ENCODE data around the gene STYX. TPM values are rescaled to one million over a fixed set of nuclear protein-coding genes. Genes with fewer than 3 reads are reported as not detected.

Gene STYX
- total RNA-seq, 4 donors from 2014 or later, result 19.3 to 26.1 (median 22.5) TPM

DNA sequence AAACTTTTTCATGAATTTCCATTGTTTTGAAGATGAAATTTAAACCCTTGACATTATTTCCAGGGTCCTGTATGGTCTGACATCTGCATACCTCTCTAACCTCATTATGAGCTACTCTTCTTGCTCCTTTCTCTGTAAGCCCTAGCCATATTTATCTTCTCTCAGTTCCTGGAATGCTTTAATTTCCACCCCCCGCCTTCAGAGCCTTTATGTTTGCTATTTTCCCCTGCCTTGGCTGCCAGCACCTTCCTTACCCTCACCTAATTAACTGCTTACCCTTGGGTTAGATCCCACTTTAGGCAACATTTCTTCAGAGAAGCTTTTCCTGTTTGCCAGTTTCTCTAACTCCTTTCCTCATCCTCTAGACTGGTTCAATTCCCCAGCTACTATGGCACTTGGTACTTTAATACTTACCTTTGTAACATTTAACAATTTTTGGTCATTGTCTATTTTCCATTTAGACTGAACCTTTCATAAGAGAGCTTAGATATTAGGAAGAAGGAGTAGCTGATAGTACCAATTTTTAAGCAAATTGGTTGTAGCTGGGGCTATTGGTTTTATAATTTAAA lies 6.0 kb downstream of the STYX start:
- Histone ChIP-seq H3K27ac (no peak overlapping the region), H3K36me3 (peaks cover 0 to 15% of the 10 kb centered on the region in 2 donors), H3K9me3 (no peaks in the 10 kb centered on the region), H3K27me3 (no peaks in the 10 kb centered on the region), H3K4me1 (peaks cover 0 to 32% (median 0%) of the 10 kb centered on the region in 3 donors), H3K4me3 (no peak overlapping the region)
- WGBS, 2 donors (ENCODE audit: low coverage in 1 of 2), result 33 to 57% methylated on average over 1 of the region's 1 CpG
- TF ChIP-seq, protein P1, sequence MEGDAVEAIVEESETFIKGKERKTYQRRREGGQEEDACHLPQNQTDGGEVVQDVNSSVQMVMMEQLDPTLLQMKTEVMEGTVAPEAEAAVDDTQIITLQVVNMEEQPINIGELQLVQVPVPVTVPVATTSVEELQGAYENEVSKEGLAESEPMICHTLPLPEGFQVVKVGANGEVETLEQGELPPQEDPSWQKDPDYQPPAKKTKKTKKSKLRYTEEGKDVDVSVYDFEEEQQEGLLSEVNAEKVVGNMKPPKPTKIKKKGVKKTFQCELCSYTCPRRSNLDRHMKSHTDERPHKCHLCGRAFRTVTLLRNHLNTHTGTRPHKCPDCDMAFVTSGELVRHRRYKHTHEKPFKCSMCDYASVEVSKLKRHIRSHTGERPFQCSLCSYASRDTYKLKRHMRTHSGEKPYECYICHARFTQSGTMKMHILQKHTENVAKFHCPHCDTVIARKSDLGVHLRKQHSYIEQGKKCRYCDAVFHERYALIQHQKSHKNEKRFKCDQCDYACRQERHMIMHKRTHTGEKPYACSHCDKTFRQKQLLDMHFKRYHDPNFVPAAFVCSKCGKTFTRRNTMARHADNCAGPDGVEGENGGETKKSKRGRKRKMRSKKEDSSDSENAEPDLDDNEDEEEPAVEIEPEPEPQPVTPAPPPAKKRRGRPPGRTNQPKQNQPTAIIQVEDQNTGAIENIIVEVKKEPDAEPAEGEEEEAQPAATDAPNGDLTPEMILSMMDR (IDR thresholded peaks at IDR 0.05), result no peak
- no peak for TF ChIP-seq POLR2A (IDR thresholded peaks at IDR 0.05)
- no peak for TF ChIP-seq EP300 (IDR thresholded peaks at IDR 0.05)
- no peak for TF ChIP-seq POLR2AphosphoS5 (IDR thresholded peaks at IDR 0.05)
- ATAC-seq, result no peak

DNA sequence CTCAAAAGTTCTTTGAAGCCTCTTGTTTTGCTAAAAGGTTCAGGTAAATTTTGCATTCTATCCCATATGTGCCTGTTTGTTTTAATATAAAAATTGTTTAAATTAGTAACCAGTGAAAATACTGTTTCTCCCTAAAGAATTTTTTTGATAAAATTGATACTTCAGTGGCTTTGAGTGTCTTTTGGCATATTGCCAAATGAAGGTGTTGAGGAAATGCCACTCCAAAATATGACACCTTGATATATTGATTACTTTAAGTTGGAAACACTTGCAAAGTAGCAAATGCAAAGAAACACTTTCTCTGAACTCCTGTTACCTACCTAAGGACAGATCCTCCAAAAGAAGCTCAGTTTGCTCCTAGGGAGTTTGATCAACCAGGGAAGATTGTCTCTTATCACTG lies 8.4 kb downstream of the STYX start:
- H3K27ac ChIP-seq, result no peak overlapping the region
- ATAC-seq, result no peak
- H3K9me3 ChIP-seq, result no peaks in the 10 kb centered on the region
- peaks cover 0 to 8% of the 10 kb centered on the region in 2 donors for H3K36me3 ChIP-seq
- no peaks in the 10 kb centered on the region for H3K27me3 ChIP-seq
- no peak for TF ChIP-seq EP300 (IDR thresholded peaks at IDR 0.05)
- peaks cover 0 to 25% (median 0%) of the 10 kb centered on the region in 3 donors for H3K4me1 ChIP-seq
- no peak overlapping the region for H3K4me3 ChIP-seq

DNA sequence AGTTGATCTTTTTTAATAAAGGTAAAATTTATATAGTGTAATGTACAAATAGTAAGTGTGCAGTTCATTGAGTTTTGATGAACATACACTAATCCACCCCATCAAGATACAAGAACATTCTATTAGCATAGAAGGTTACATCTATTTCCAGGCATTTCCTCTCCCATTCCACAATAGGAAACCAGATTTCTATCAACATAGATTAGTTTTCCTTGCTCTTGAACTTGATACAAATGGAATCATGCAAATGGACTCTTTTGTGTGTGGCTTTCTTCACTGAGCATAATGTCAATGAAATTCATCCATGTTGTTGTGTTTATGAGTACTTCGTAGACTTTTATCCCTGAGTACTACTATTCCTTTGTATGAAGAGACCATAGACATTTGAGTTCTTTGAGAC lies 10.8 kb downstream of the STYX start:
- no peaks in the 10 kb centered on the region for H3K27me3 ChIP-seq
- no peak overlapping the region for H3K27ac ChIP-seq
- ATAC-seq, result no peak
- H3K36me3 ChIP-seq, result peaks cover 0 to 12% of the 10 kb centered on the region in 2 donors
- no peaks in the 10 kb centered on the region for H3K9me3 ChIP-seq
- H3K4me3 ChIP-seq, result no peak overlapping the region
- WGBS, 2 donors (ENCODE audit: low coverage in 1 of 2), result 87 to 100% methylated on average over 1 of the region's 1 CpG
- peaks cover 0 to 29% (median 0%) of the 10 kb centered on the region in 3 donors for H3K4me1 ChIP-seq
- no peak for TF ChIP-seq POLR2AphosphoS5 (IDR thresholded peaks at IDR 0.05)
- TF ChIP-seq EP300 (IDR thresholded peaks at IDR 0.05), result no peak
- TF ChIP-seq, protein P1 (IDR thresholded peaks at IDR 0.05), result no peak
- no peak for TF ChIP-seq POLR2A (IDR thresholded peaks at IDR 0.05)

DNA sequence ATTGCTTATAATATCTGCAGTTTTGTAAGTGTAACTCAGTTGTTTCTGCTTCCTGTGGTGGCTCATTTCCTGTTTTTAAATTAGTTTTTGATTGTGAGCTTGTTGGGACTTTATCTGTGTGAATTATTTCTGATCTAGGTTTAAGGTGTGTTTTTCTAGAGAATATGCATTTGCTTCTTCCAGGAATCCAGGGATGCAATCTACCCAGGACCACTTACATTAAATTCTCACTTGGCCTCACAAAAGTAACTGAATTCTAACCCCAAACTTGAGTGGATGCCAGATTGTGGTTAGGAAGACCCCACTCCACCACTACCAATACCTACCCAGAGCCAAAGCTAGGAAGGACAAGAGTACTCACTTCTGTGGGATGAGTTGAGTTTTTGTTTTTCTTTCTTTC lies 11.9 kb downstream of the STYX start:
- Histone ChIP-seq H3K4me3 (no peak overlapping the region), H3K9me3 (no peaks in the 10 kb centered on the region), H3K27ac (peak overlapping the region in 1 of 4 donors; percentile 9), H3K27me3 (no peaks in the 10 kb centered on the region), H3K36me3 (peaks cover 0 to 18% of the 10 kb centered on the region in 2 donors), H3K4me1 (peaks cover 0 to 20% (median 0%) of the 10 kb centered on the region in 3 donors)
- TF ChIP-seq POLR2AphosphoS5 (IDR thresholded peaks at IDR 0.05) (no peak), POLR2A (IDR thresholded peaks at IDR 0.05) (no peak), EP300 (IDR thresholded peaks at IDR 0.05) (no peak)
- TF ChIP-seq, protein P1 (IDR thresholded peaks at IDR 0.05), result no peak
- ATAC-seq, result no peak

DNA sequence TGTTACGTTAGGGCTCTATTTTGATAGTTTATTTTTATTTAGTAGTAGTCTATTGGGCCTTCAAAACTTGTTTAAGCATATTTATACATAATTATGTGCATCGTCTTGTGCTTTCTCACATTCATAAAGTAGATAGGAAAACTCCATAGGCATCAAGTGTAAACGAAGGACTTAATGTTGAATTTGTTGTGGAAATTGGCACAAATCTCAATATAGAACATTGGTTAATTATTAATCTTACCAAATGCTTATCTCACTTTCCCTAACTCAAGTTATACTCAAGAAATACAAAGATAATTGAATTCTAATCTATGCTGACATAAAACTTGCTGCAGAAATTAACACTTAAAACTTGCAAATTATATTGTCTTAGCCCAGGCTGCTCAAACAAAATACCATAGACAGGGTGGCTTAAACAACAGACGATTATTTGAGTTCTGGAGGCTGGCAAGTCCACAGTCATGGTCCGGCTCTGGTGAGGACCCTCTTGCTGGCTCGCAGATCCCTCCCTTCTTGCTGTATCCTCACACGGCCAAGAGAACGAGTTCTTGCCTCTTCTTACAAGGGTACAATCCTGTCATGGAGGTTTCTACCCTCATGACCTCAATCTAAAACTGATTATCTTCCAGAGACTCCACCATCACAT lies 18.8 kb downstream of the STYX start:
- H3K9me3 ChIP-seq, result no peaks in the 10 kb centered on the region
- 89 to 92% methylated on average over 5 to 8 of the region's 8 CpGs for WGBS, 2 donors (ENCODE audit: low coverage in 1 of 2)
- H3K27ac ChIP-seq, result no peak overlapping the region
- H3K27me3 ChIP-seq, result no peaks in the 10 kb centered on the region
- H3K4me1 ChIP-seq, result peaks cover 0 to 6% (median 0%) of the 10 kb centered on the region in 3 donors
- TF ChIP-seq, protein P1 (IDR thresholded peaks at IDR 0.05), result no peak
- TF ChIP-seq EP300 (IDR thresholded peaks at IDR 0.05) (no peak), POLR2AphosphoS5 (IDR thresholded peaks at IDR 0.05) (no peak), POLR2A (IDR thresholded peaks at IDR 0.05) (no peak)
- no peak overlapping the region for H3K4me3 ChIP-seq
- peaks cover 0 to 72% of the 10 kb centered on the region in 2 donors for H3K36me3 ChIP-seq
- no peak for ATAC-seq
